ENCODE results near the gene MED13L.
"Not testable (repeated sequence)": the region's sequence is repeated elsewhere in the genome, so short reads cannot be mapped to it uniquely, and the experiment has no call there.

MED13L gene

DNA sequence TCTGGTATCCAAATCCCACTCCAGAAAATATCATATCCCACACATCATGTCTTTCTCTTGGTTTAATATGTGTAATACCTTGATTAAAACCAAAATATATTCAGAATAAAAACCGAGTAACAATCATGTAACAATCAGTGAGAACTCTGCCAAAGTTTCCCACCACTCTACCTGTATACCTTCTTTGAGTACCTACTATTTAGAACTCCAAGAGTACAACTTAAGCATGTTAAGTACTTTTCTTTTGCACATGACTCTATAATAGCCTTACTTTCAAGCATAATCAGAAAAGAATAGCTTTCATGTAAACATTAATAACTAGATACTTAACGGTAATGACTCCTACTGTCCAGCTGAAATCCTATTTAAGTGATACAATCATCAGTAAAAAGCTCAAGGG is 223.2 kb downstream of the MED13L start:
- no peak for DNase-seq (ENCODE audit: low spot score)

DNA sequence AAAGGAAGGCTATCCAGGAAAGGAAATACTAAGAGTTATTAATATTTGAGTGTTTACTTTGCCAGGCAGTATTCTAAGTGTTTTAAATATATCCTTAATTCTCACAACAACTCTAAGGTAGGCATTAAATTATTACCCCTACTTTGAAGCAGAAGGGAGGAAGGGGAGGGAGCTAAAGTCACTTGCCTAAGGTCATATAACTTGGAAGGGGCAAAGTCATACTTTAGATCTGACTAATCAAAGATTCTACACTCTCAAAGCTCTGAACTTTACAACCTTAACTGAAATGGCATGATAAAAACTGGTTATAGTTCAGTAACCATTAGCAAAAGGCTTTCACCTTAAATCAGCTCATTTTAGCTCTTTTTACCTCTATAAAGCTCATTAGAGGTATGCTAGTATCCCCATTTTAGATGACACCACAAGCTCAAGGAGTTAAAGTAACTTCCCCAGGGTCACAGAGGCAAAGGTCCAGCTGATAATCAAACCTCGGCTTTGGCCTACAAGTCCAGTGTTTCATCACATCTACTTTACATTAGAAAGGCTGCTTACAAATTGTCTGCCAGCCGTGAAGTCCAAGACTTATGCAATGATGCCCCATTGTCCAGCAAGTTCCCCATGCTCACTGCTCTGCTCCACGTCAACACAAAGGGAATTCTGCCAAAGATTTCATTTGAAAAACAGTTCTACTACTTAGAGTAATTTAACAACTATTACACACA is 223.9 kb downstream of the MED13L start:
- DNase-seq (ENCODE audit: low spot score): no peak

DNA sequence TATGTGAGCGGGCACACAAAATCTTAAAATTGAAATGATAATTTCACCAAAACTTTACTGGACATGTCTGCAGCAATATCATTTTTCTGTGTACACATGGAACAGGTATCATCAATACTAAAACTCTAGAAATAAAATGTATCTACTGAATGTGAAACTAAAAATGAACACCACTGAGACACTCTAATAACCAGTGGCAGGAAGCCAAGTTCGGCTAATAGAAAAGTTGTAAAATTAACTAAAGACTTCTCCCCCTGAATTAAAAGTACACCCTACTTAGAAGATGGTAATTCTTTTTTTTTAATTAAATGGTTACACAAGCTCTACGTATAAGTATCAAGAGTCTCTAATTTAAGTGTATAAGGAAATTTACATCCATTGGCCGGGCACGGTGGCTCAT is 227.2 kb downstream of the MED13L start:
- peak; percentile 33 for DNase-seq (ENCODE audit: low spot score)

DNA sequence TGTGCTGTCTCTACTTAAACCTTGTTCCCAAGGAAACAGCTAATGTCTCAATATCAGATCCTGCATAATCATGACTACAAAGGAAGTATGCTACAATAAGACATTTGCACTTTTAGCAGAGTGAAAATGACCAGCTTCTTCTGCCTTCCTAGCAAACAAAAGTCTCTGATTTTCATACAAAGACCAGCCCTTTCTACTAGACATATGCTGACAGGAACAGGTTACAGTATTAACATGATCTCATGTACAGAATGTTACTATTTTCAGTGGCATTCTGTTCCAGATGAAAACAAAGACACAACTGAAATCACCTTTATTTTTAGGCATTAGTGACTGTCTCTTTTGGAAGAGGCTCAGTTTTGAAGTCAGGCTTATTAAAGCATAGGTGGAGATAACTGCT is 228.6 kb downstream of the MED13L start:
- DNase-seq (ENCODE audit: low spot score): no peak

DNA sequence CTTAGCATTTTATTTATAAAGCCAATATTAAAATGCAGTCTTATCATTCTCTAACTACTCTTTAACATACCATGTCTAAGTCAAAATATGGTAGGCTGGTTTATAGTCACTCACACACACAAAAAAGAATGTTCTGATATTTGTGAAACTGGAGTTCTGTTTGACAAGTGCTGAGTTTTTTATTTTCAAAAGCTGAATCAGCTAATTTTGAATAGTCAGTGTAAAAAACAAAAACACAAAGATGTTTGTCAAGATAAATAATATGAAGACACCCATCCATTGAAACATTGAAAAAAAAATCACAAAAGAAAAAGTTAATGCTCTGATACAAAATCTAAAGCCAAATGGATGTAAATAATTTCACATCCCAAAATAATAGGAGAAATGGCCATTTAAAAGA is 231.5 kb downstream of the MED13L start:
- DNase-seq (ENCODE audit: low spot score): no peak

DNA sequence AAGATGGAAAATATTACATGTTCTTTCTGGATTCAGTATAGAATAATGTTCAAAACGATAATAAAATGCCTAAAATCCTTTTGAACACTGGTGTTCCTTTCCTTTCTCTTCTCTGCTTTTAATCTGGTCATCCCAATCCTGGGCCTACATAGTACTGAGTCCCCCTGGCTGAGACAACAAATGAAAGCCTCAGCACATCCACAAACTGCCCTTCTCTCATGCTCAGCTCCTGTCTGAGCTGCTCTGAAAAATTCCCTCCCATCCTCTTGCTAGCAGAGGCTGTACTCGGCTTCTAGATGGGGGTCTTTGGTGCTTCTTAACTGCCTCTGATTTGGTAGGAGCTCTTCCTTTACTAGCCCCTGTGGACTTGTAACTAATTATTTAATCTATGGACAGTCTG is 232.3 kb downstream of the MED13L start:
- no peak for DNase-seq (ENCODE audit: low spot score)

DNA sequence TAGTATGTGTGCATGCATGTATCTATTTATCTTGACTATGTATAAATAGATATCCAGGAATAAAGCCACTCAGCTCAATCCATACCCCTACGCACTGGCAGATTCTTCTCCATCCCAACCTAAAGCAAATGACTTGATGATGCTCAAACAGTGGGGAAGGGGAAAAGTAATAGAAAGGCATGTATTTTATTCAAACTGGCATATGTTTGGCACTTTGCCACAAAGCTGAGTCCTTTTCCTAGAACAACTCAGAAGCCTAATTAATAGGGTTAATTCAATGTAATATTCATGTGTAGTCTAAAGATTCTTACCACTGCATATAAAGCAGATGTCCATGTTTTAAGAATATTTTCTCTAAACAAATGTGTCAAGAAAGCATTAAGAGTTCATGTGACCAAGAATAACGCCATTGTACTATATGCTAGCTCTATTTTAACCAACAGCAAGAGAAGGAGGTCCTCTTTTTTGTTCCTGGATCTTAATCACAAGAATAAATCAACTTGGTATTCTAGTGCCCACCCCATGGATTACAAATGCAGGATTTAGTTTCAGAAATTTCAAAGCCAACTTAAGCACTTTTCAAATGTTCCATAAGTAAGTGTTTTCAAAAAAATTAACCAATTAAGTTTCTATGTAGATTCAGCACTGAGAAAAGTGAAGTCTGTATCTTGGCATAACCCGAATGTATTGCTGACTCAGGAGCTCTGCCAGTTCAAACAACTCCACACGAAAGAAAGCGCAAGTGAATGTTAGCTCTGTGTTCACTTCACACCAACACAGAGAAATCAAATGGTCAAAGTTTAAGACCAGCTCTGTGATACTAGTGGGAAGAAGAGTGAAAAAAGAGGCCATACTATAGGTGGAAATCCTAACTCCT is 233.6 kb downstream of the MED13L start:
- no peak for DNase-seq (ENCODE audit: low spot score)

DNA sequence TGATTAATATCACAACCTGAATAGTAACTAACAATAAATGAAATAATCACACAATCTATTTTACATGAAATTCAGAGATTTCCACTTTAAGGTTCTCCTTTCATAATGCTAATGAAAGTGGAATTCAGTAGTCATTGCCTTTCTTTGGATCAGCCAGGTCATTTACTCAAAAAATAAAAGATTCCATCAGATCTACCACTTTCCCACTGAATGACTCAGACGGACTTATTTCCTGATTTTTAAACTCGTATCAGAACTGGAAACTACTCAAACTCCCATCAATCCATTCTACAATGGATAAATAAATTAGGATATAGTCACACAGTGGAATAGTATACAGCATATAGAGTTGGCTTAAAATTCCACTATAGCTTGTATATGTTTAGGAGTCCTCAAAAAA is 237.1 kb downstream of the MED13L start:
- no peak for DNase-seq (ENCODE audit: low spot score)

DNA sequence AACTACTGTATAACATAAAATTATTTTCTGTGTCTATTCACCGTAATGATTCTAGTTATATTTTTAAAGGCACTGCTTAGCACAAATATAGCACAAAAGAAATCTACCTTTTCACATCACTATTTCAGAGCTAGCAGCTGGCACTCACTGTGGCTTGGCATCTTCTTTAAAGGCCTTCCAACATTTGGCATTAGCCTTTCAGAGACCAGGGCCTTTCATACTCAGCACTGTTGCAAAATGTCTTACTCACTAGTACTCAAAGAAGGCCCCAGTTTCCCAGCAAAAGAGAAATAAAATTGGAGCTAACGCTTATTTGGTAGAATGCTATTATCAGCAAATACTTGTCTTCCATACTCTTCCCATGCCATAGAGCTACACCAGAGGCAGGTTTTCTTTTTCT is 238.4 kb downstream of the MED13L start:
- no peak for DNase-seq (ENCODE audit: low spot score)

DNA sequence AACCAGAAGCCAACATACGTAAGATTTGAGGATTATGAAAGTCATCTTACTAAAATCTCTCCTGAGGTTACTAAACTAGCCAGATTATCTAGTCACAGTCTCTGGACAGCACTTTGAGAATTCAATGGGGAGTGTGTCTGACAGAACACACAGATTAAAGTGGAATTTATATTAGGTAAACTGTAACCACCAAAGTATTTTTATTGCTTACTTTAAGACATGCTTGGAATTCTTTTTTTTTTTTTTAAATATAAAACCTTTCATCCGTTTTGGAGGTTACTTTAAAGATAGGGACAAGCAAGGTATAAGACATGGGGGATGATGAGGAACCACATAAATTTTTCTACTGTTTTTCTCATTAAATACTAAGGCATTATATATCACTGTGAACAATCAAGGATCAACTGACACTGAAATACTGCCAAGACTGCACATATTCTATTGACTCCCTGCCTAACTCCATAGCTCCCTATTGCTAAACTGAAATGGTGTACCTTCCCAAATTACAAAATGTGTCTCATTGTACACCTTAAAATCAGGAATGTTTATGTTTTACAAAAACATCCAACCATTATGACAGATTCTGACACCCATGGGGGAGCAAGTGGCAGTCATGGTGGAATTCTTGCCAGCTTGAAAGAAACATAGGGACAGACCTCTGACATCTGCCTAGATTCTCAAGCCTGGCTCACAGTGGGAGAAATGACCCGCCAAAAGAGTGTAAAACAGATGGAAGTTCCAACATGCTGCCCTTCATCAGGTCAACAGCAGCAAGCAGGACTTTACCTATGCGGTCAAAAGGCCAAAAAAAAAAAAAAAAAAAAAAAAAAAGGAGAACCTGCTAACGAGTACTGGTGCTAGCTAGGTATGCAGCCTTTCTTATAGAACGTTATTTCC is 239.3 kb downstream of the MED13L start:
- no peak for DNase-seq (ENCODE audit: low spot score)

DNA sequence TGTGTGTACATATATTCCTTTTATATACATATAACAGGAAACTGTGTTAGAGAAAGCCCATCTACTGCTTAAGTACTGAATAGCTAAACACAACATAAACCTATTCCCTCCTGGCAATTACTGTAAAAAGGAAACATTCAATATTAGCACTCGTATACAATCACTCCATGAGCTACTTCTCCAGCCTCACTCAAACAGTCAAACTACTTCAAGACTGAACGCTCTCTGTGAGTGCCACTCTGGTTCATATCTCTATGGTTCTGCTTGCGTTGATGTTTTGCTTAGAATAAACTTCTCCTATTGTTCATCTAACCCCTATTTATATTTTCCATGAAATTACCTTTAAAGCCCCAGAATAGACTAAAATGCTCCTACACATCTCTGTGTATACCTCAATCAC is 243.7 kb downstream of the MED13L start:
- DNase-seq (ENCODE audit: low spot score): no peak

DNA sequence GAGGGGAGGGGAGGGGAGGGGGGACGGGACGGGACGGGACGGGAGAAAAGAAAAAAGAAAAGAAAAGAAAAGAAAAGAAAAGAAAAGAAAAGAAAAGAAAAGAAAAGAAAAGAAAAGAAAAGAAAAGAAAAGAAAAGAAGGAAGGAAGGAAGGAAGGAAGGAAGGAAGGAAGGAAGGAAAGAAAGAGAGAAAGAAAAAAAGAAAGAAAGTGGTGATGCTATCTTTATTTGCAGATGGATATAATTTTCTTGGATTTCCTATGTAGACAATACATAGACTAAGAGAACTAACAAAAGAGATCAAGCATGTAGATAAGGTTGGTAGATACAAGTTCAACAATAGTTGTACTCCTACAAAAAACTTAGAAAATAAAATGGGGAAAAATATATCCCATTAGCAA is 245.9 kb downstream of the MED13L start:
- not testable (repeated sequence) for DNase-seq (ENCODE audit: low spot score)

DNA sequence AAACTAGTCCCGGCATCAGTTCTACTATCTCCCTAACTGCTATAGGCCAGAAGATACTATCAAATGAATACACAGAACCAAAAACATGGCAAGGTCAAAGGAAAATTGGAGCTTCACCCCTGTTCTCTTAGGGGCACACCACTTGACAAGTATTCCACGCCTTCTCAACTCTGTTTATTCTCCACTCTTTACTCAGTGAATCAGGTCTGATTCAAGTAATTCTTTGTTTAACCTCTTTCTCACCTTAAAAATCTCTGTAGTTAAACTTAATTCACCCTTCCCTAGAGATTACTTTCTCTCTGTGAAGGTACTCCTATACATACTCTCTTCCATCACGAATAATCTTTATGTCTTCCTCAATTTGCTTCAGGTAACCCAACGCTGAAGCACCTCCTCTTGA is 248.9 kb downstream of the MED13L start:
- no peak for DNase-seq (ENCODE audit: low spot score)

DNA sequence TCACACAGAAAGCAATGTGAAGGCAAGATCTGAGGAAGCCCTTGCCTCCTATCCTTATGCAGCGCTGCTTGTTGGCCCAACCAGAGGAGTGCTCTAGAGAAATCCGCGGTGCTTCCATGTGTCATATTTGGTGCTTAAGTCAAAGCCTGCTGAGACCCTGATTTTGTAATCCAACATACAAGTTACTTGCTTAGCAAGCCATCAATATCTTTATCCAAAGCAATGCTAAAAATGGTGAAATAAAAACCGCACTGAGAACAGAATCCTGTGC is 250.0 kb downstream of the MED13L start:
- DNase-seq (ENCODE audit: low spot score): no peak

DNA sequence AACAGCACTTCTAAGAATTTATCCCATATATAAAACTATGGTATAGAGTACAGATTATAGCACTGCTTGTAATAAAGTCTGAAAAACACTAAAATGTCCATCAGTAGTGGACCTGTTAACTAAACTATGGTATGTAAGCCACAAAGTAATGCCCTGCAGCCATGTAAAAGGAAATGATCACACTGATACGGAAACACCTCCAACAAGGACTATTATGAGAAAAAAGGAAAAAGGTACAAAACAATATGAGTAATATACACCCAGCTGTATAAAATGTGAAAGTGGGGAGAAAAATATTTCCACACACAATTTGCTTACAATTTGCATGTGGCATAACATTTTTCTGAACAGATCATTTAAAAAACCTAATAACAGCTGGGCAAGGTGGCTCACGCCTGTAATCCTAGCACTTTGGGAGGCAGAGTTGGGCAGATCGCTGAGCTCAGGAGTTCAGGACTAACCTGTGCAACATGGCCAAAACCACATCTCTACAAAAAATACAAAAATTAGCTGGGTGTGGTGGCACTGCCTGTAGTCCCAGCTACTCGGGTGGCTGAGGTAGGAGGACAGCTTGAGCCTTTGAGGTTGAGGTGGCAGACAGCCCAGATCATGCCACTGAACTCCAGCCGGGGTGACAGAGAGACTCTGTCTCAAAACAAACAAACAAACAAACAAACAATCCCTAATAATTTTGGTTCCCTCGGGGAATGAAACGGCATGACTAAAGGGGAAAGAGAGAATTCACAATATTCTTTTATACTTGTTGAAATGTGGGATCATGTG is 250.5 kb downstream of the MED13L start:
- no peak for DNase-seq (ENCODE audit: low spot score)

DNA sequence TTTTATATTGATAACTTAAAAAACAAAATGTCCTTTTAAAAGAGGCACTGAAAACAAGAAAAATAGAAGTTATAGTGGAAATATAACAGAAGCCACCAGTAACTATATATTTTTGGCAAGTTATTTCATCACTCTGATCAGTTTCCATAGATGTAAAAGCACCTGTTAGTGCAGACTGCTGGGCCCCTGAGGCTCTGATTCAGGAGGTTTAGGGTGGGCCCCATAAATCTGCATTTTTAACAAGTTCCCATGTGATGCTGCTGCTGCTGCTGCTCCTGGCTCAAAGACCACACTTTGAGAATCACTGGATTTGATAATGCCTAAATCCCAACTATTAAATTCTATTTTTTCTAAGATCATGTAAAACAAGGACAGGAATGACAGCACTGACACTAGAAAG is 251.1 kb downstream of the MED13L start:
- no peak for DNase-seq (ENCODE audit: low spot score)

DNA sequence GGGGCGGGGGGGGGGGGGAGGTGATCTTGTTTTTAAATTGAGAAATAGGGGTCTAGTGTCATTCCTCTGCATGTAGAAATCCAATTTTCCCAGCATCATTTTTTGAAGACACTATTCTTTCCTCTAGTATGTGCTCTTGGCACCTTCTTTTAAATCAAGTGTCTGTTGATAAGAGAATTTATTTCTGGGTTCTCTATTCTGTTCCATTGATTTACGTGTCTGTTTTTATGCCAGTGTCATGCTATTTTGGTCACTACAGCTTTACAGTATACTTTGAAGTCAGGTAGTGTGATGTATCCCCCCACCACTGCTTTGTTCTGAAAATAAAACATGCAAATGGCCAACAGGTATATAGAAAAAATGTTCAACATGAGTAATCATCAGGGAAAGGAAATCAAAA is 252.7 kb downstream of the MED13L start:
- DNase-seq (ENCODE audit: low spot score): no peak

DNA sequence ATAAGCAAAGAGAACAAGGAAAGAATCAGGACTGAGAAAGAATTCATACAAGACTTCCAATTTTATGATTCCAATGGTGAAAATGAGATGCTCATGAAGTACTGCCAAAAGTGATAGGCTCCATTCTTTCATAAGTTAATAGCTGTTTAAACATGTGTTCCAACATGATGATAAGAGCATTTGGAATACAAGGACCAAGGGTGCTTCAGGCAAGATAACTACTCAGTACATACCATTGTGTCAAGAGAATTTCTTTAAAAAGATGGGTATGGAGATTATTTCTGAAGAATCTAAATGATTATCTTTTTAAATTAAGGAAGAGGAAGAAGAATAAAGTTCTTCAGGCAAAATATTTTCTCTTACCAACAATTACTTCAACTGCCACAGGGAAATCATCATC is 258.1 kb downstream of the MED13L start:
- DNase-seq (ENCODE audit: low spot score): no peak

DNA sequence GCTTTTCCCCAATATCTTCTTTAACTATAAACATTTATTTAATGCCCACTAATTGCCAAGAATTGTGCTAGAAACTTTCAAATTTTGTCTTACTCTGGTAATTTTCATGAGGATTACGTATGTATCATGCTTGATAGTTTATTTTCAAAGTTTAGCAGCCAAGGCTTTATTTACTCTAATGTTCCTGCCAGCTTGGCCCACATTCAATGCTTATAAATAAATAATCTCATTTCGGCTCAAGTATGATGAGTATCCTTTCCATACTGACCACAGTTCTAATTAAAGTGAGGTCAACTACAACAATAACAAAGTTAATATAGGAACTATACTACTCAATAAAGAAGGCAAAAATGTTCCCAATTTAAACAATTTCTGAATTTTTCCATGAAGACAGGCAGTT is 259.2 kb downstream of the MED13L start:
- DNase-seq (ENCODE audit: low spot score): no peak

DNA sequence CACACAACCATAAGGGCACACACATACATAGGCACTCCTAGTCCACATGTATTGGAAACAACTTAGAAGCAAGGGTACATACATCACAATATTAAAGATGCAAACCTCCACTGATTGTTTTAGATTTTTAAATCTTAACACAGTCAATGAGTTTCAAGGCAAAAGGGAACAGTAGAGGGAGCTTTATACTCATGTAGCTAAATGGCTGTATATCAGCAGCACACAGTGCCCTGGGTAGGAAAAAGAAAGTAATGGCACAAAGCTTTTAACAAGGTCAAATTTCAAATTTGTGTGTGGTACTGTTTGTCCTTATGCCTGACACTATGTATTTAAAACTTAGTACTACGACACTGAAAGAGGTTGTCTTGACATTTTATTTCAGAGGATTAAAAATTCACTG is 262.0 kb downstream of the MED13L start:
- peak; percentile 30 for DNase-seq (ENCODE audit: low spot score)

DNA sequence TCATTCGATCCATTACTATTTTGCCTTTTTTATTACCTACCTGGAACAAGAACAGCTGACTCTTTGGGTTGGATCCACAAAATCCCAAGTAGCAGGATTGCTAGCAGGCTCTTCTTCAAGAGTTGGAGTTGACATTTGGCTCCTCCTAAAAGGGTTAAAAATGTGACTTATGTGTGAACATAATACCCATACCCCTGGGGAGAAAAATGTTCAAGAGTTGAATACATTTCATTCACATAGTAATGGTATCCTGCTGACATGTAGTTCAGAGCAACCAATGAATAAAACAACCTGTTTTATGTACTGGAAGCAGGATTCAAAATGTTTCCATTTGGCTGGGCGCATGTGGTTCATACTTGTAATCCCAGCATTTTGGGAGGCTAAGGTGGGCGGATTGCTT is 264.7 kb downstream of the MED13L start:
- no peak for DNase-seq (ENCODE audit: low spot score)

DNA sequence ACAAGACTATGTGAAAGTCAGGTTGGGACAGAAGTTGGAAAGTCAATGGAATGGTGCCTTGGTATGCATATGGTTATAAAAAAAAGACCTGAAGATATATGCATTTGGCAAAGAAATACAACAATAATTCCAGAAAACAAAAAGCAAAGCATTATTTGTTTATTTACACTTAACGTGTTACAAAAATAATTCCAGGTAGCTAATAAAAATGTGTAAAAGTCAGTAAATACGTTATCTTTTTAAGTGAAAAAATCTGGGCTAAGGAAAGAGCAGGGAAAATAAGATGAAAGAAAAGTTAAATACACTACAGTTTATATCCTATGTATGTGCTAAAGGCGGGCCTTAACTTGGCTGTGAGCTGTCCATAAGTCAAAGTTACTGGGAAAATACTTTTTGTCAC is 266.3 kb downstream of the MED13L start:
- DNase-seq (ENCODE audit: low spot score): no peak

All from hematopoietic multipotent progenitor cell treated with erythropoietin and hydrocortisone succinate and interleukin-3 and kit ligand, for 15 days (in vitro differentiated cells).